HuH-7 (cell line): ENCODE data around the gene MVP.
"Not testable (repeated sequence)": the region's sequence is repeated elsewhere in the genome, so short reads cannot be mapped to it uniquely, and the experiment has no call there.

ENCODE experiments used
- DNase-seq: peaks from one replicate; pipeline ENCODE4 v3.0.0; 2011; ENCODE audit warnings: low spot score

The MVP gene

GRCh38 chr16:29843931-29844330 lies 23.7 kb downstream of the MVP start:
- DNase-seq, result no peak

- DNase-seq, result no peak
Observed at GRCh38 chr16:29844575-29845331, 24.5 kb downstream of the MVP start.

GRCh38 chr16:29845656-29846055 lies 25.4 kb downstream of the MVP start:
- DNase-seq, result no peak

GRCh38 chr16:29848420-29849297 lies 28.4 kb downstream of the MVP start:
- peak; percentile 93 for DNase-seq

- DNase-seq, result no peak
Observed at GRCh38 chr16:29849505-29849904, 29.2 kb downstream of the MVP start.

- DNase-seq, result no peak
Observed at GRCh38 chr16:29850998-29851397, 30.7 kb downstream of the MVP start.

- DNase-seq, result no peak
Observed at GRCh38 chr16:29852654-29853053, 32.4 kb downstream of the MVP start.

GRCh38 chr16:29854520-29855100 lies 34.3 kb downstream of the MVP start:
- no peak for DNase-seq

- no peak for DNase-seq
Observed at GRCh38 chr16:29857133-29857760, 37.0 kb downstream of the MVP start.

GRCh38 chr16:29858149-29858849 lies 38.0 kb downstream of the MVP start:
- no peak for DNase-seq

GRCh38 chr16:29858974-29859373 lies 38.7 kb downstream of the MVP start:
- DNase-seq, result no peak

- no peak for DNase-seq
Observed at GRCh38 chr16:29860218-29860617, 40.0 kb downstream of the MVP start.

GRCh38 chr16:29862383-29862883 lies 42.2 kb downstream of the MVP start:
- no peak for DNase-seq

GRCh38 chr16:29862884-29863668 lies 42.8 kb downstream of the MVP start, which contains the start of gene CDIPT:
CDIPT (minus strand) TSS chr16:29863226; CDS start chr16:29862857, 369 bp downstream.
- DNase-seq, result peak; percentile 96

GRCh38 chr16:29863669-29863984 lies 43.4 kb downstream of the MVP start:
- no peak for DNase-seq

- no peak for DNase-seq
Observed at GRCh38 chr16:29864205-29864604, 43.9 kb downstream of the MVP start.

GRCh38 chr16:29868396-29869009 lies 48.2 kb downstream of the MVP start:
- no peak for DNase-seq

- not testable (repeated sequence) for DNase-seq
Observed at GRCh38 chr16:29869067-29869466, 48.8 kb downstream of the MVP start.

- DNase-seq, result no peak
Observed at GRCh38 chr16:29871822-29872546, 51.7 kb downstream of the MVP start.

GRCh38 chr16:29873319-29873718 lies 53.1 kb downstream of the MVP start:
- DNase-seq, result no peak
